Mammary epithelial cell (primary cell): ENCODE results near the gene AGPS.

ENCODE experiments used
- CTCF ChIP-seq, 2 donors: IDR thresholded peaks in 1 of 2; conservative IDR thresholded peaks in 1 of 2; 2 replicates each; pipeline ENCODE4 v1.5.1; 2011 to 2012; ENCODE audit warnings: inconsistent platforms in 2 of 2, low read length in 2 of 2, mild to moderate bottlenecking in 2 of 2, control low read depth in 1 of 2, low read depth in 1 of 2; ENCODE audit not compliant: insufficient read depth in 1 of 2; ENCODE audit errors: extremely low read depth in 1 of 2
- EZH2 ChIP-seq: IDR thresholded peaks from 2 replicates; pipeline ENCODE4 v1.6.1; 2012; ENCODE audit warnings: low read length, inconsistent platforms, borderline replicate concordance

- TF ChIP-seq CTCF (conservative IDR thresholded peaks at IDR 0.05 in 1 of 2, IDR thresholded peaks at IDR 0.05 in 1 of 2; ENCODE audit: extremely low read depth in 1 of 2, insufficient read depth in 1 of 2, low read depth in 1 of 2, low read length in 2 of 2) (no peak), EZH2 (no peak)
Measured at GRCh38 chr2:177464549-177464948, 72.0 kb downstream of the AGPS start.
